MCF 10A (cell line): Measurements from ENCODE around the gene GOSR2. TPM values are rescaled to one million over a fixed set of nuclear protein-coding genes. Genes with fewer than 3 reads are reported as not detected.

ENCODE experiments used
- BruUV-seq: library from RNA; stranded (reverse); fragments of 400-500 nt; replicated peaks from 2 replicates; lab custom pipeline; 2021; lab: Mats Ljungman, UMichigan
- CTCF ChIA-PET: fragments of 300-600 bp; sonication (Branson Sonifier 250); formaldehyde crosslinking; extraction: SDS; loops from one replicate; lab custom pipeline; 2021; ENCODE audit warnings: antibody characterized with exemption, inconsistent platforms; lab: Yijun Ruan, JAX
- POLR2A ChIA-PET: fragments of 300-600, 350-650 bp; sonication (Branson Sonifier 250); formaldehyde crosslinking; extraction: SDS; loops from one replicate; lab custom pipeline; 2020; ENCODE audit warnings: antibody characterized with exemption, inconsistent platforms; lab: Yijun Ruan, JAX
- DNase-seq: peaks from one replicate; pipeline ENCODE4 v3.0.0-alpha.2; 2018; ENCODE audit not compliant: unreplicated experiment
- H3K27ac Mint-ChIP-seq: one replicate; pipeline ENCODE4 v1.8.0; 2022; ENCODE audit warnings: mild to moderate bottlenecking, low read depth, mixed read lengths; ENCODE audit not compliant: unreplicated experiment
- H3K27me3 Mint-ChIP-seq: one replicate; pipeline ENCODE4 v1.8.0; 2022; ENCODE audit warnings: mixed read lengths; ENCODE audit not compliant: insufficient read depth, unreplicated experiment
- H3K36me3 Mint-ChIP-seq: one replicate; pipeline ENCODE4 v1.8.0; 2022; ENCODE audit warnings: mild to moderate bottlenecking, moderate library complexity, mixed read lengths; ENCODE audit not compliant: insufficient read depth, unreplicated experiment
- H3K4me1 Mint-ChIP-seq: one replicate; pipeline ENCODE4 v1.8.0; 2022; ENCODE audit warnings: mixed read lengths; ENCODE audit not compliant: insufficient read depth, unreplicated experiment
- H3K4me3 Mint-ChIP-seq: one replicate; pipeline ENCODE4 v1.8.0; 2022; ENCODE audit warnings: mild to moderate bottlenecking, moderate library complexity, mixed read lengths; ENCODE audit not compliant: unreplicated experiment
- H3K9me3 Mint-ChIP-seq: one replicate; pipeline ENCODE4 v1.8.0; 2022; ENCODE audit warnings: mixed read lengths; ENCODE audit not compliant: unreplicated experiment
- intact Hi-C: fragments of 100-400 bp; cut with micrococcal nuclease; formaldehyde crosslinking; loops from 2 replicates; pipeline ENCODE4 v1.14.1; 2022
- total RNA-seq: library from RNA; stranded (reverse); gene quantifications from 2 replicates; pipeline ENCODE4 v1.2.3, GENCODE V29; 2022
- TF ChIP-seq, protein P1 (sequence below): fragments of 200-600 bp; IDR thresholded peaks from one replicate; pipeline ENCODE4 v1.8.0; 2022; ENCODE audit warnings: antibody characterized with exemption, mild to moderate bottlenecking; ENCODE audit not compliant: unreplicated experiment

The GOSR2 gene
- total RNA-seq, 1 experiment from 2014 or later, result 78.3 TPM

DNA sequence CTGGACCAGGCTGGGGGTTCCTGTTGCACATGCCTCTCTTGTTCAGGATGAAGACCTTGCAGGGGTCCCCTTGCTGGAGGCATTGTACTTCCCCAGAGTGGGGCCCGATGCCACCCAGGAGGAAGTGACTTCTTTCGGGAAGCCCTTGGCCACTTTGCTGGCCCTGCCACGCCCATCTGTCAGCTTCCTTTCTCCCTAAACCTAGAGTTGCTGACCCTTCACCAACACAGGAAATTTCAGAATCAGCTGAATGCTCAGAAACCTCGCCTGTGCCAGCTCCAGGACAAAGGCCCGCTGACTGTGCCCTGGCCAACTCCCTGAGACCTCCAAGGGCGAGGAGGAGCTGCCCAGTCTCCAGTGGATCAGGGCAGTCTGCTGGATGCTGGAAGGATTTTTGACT, 44.9 kb upstream of the GOSR2 start:
- Mint-ChIP-seq H3K9me3 (no peaks in the 10 kb centered on the region), H3K4me3 (no peak overlapping the region), H3K27me3 (no peaks in the 10 kb centered on the region), H3K36me3 (no peaks in the 10 kb centered on the region), H3K27ac (no peak overlapping the region), H3K4me1 (no peaks in the 10 kb centered on the region)
- intact Hi-C loops, result no loop called here
- TF ChIP-seq, protein P1, sequence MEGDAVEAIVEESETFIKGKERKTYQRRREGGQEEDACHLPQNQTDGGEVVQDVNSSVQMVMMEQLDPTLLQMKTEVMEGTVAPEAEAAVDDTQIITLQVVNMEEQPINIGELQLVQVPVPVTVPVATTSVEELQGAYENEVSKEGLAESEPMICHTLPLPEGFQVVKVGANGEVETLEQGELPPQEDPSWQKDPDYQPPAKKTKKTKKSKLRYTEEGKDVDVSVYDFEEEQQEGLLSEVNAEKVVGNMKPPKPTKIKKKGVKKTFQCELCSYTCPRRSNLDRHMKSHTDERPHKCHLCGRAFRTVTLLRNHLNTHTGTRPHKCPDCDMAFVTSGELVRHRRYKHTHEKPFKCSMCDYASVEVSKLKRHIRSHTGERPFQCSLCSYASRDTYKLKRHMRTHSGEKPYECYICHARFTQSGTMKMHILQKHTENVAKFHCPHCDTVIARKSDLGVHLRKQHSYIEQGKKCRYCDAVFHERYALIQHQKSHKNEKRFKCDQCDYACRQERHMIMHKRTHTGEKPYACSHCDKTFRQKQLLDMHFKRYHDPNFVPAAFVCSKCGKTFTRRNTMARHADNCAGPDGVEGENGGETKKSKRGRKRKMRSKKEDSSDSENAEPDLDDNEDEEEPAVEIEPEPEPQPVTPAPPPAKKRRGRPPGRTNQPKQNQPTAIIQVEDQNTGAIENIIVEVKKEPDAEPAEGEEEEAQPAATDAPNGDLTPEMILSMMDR, result no peak
- DNase-seq, result no peak
- BruUV-seq, result no TSS peak
- ChIA-PET CTCF (no interaction called here), POLR2A (no interaction called here)

DNA sequence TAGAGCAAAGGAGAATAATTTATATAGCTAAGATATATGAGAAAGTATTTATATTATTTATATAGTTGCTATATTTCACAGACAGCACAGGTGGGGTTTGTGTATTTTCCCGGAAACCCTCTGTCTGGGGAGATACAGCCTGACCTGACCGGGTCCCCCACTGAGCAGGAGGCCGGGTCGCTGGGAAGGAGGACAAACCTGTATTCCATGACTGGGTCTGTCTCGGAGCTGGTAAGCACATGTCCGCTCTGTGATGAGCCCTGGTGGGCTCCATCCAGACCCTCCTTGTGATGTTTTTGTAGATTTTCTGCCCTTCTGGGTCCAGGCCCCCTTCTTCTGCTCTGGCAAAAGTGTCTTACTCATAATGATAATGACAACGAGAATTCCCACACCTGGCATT, 43.9 kb upstream of the GOSR2 start:
- Mint-ChIP-seq H3K4me3 (no peak overlapping the region), H3K27me3 (peaks cover 6% of the 10 kb centered on the region), H3K36me3 (no peaks in the 10 kb centered on the region), H3K4me1 (no peaks in the 10 kb centered on the region), H3K9me3 (no peaks in the 10 kb centered on the region), H3K27ac (no peak overlapping the region)
- intact Hi-C loops, result no loop called here
- DNase-seq, result no peak
- no TSS peak for BruUV-seq
- ChIA-PET POLR2A (no interaction called here), CTCF (no interaction called here)
- TF ChIP-seq, protein P1, result no peak

DNA sequence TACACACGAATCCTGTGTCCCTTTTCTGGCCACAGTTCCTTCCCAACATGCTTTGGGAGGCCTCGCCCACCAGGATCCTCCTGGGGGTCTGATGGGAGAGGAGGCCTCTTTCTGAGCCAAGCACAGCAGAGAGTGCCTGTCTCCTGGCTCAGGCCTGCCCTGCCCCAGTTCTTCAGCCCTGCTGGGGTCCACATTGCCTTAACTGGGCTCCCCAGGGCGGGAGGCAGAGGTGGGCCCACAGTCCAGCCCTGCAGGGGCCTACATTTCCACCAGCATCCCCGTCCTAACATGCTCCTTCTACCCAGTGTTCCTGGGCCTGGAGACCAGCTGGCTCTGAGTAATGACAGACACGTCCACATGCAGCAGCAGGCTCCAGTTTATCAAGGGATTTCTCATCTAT, 41.9 kb upstream of the GOSR2 start:
- TF ChIP-seq, protein P1, result no peak
- POLR2A ChIA-PET, result no interaction called here
- no peak for DNase-seq
- Mint-ChIP-seq H3K27me3 (peaks cover 25% of the 10 kb centered on the region), H3K9me3 (no peaks in the 10 kb centered on the region), H3K36me3 (no peaks in the 10 kb centered on the region), H3K4me3 (no peak overlapping the region), H3K4me1 (no peaks in the 10 kb centered on the region), H3K27ac (no peak overlapping the region)
- CTCF ChIA-PET, result interaction anchor here (0.7 kb wide), 1 partner anchor 101 kb away, joined by 3 read pairs; no protein-coding TSS in a partner anchor
- intact Hi-C loops, result no loop called here
- BruUV-seq, result no TSS peak

DNA sequence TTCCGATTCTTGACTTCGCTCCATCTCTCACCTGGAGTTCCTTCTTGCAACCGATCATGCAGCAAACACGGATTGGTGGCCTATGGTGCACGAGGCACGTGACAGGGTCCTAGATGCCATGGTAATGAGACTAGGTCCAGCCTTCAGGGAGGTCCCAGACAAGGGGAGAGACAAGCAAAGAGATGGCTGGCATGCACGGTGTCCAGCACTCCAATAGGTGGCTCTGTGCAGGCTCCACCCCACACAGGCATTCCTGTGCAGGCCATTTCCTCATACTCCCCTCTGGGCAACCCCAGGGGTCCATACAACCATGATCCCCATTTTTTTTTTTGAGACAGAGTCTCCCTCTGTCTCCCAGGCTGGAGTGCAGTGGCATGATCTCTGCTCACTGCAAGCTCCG, 40.3 kb upstream of the GOSR2 start:
- ChIA-PET CTCF (interaction anchor here (1.1 kb wide), 1 partner anchor 23 kb away, joined by 4 read pairs; no protein-coding TSS in a partner anchor), POLR2A (no interaction called here)
- Mint-ChIP-seq H3K4me3 (no peak overlapping the region), H3K9me3 (no peaks in the 10 kb centered on the region), H3K27ac (no peak overlapping the region), H3K27me3 (peaks cover 41% of the 10 kb centered on the region), H3K36me3 (no peaks in the 10 kb centered on the region), H3K4me1 (no peaks in the 10 kb centered on the region)
- no TSS peak for BruUV-seq
- DNase-seq, result no peak
- TF ChIP-seq, protein P1, result no peak
- intact Hi-C loops, result no loop called here
